Colonic mucosa (tissue), 4 donors: ENCODE measurements around the gene AP3S1. TPM values are rescaled to one million over a fixed set of nuclear protein-coding genes. Genes with fewer than 3 reads are reported as not detected.

Experiments used
- DNase-seq: peaks from one replicate; pipeline ENCODE4 v3.0.0-alpha.2; 2020
- H3K27ac ChIP-seq: fragments of 200-600 bp; one replicate; pipeline ENCODE4 v1.8.0; 2021
- H3K27me3 ChIP-seq: fragments of 200-600 bp; one replicate; pipeline ENCODE4 v1.8.0; 2021
- H3K36me3 ChIP-seq: fragments of 200-600 bp; one replicate; pipeline ENCODE4 v1.8.0; 2021
- H3K4me1 ChIP-seq: fragments of 200-600 bp; one replicate; pipeline ENCODE4 v1.8.0; 2021; ENCODE audit warnings: mild to moderate bottlenecking
- H3K4me3 ChIP-seq: fragments of 200-600 bp; one replicate; pipeline ENCODE4 v1.8.0; 2021
- H3K9ac ChIP-seq, 2 donors: one replicate each; pipeline ENCODE4 v1.7.0; 2013; ENCODE audit warnings: control low read depth in 2 of 2, low read depth in 2 of 2, low read length in 2 of 2
- H3K9me3 ChIP-seq: fragments of 200-600 bp; one replicate; pipeline ENCODE4 v1.8.0; 2021
- intact Hi-C: fragments of 100-400 bp; cut with DNase I; formaldehyde crosslinking; loops from one replicate; pipeline ENCODE4 v1.14.1; 2022
- total RNA-seq, 2 donors: library from RNA; stranded (reverse); fragmentation: NEBNext Ultra II Directional in 1 of 2; extraction: Animal tissue kit (Norgen Biotek cat#: 25700) in 1 of 2; gene quantifications; one replicate each; pipeline ENCODE4 v1.2.1, GENCODE V29; 2021
- TF ChIP-seq, protein P1 (sequence below): fragments of 200-600 bp; IDR thresholded peaks from one replicate; pipeline ENCODE4 v1.8.0; 2022; ENCODE audit warnings: antibody characterized with exemption, mild to moderate bottlenecking
- donor health status: healthy.
- donor health status: DM: no; HTN: no; CAD: no.
- donor health status: DM: no; HTN: no; CAD: no.

The AP3S1 gene
- total RNA-seq, 2 donors from 2014 or later = 56.7 to 105 TPM

GRCh38 chr5:115825948-115826347 lies 15.8 kb upstream of the AP3S1 start:
- peaks cover 4% of the 10 kb centered on the region for H3K36me3 ChIP-seq
- H3K27ac ChIP-seq = no peak overlapping the region
- H3K4me1 ChIP-seq = no peaks in the 10 kb centered on the region
- intact Hi-C loops = no loop called here
- TF ChIP-seq, protein P1, sequence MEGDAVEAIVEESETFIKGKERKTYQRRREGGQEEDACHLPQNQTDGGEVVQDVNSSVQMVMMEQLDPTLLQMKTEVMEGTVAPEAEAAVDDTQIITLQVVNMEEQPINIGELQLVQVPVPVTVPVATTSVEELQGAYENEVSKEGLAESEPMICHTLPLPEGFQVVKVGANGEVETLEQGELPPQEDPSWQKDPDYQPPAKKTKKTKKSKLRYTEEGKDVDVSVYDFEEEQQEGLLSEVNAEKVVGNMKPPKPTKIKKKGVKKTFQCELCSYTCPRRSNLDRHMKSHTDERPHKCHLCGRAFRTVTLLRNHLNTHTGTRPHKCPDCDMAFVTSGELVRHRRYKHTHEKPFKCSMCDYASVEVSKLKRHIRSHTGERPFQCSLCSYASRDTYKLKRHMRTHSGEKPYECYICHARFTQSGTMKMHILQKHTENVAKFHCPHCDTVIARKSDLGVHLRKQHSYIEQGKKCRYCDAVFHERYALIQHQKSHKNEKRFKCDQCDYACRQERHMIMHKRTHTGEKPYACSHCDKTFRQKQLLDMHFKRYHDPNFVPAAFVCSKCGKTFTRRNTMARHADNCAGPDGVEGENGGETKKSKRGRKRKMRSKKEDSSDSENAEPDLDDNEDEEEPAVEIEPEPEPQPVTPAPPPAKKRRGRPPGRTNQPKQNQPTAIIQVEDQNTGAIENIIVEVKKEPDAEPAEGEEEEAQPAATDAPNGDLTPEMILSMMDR = no peak
- DNase-seq = no peak
- H3K27me3 ChIP-seq = no peaks in the 10 kb centered on the region
- H3K9ac ChIP-seq = no peak overlapping the region
- H3K4me3 ChIP-seq = no peak overlapping the region
- H3K9me3 ChIP-seq = no peaks in the 10 kb centered on the region

DNA sequence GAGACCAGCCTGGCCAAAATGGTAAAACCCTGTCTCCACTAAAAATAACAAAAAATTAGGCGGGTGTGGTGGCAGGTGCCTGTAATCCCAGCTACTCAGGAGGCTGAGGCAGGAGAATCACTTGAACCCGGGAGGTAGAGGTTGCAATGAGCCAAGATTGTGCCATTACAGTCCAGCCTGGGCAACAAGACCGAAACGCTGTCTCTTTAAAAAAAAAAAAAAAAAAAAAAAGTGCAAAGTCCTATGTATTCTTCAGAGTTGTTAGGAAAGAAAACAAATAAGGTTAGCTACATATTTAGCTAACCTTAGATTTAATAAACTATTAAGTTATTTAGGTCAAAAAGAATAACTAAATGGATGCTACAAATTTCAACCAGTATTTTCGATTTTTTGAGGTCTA lies 11.8 kb upstream of the AP3S1 start:
- Histone ChIP-seq H3K27ac (no peak overlapping the region), H3K36me3 (peaks cover 4% of the 10 kb centered on the region), H3K4me1 (no peaks in the 10 kb centered on the region), H3K4me3 (no peak overlapping the region), H3K9me3 (no peaks in the 10 kb centered on the region), H3K9ac (no peak overlapping the region), H3K27me3 (no peaks in the 10 kb centered on the region)
- TF ChIP-seq, protein P1 = no peak
- intact Hi-C loops = loop anchor here (10.0 kb wide), 2 partner anchors 235 to 515 kb away; no protein-coding TSS in a partner anchor
- no peak for DNase-seq

DNA sequence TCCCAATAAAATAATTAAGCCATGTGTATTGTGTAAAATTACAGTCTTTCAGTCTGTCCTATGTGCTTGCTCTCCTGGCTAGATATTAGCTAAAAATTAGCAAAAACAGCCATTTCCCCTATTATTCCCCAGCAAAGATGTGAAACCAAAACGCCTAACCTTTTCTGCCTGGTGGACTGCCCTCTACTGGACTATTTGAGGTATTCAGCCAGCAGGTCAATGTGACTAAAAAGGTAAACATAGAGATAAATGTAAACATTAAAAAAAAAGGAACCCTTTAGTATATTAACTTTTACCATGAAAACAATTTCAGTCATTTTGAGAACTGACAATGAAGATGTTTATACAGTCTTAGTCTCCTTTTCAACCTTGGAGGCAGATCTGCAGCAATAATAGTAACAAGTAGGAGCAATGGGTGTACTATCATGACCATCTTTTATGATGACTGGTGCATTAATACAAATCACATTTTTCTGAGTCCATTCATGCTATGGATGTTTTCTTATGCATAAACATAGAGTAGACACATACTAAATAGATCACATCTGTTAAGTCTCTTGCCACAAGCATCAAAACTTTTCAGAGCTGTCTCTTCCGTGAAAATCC lies 10.5 kb upstream of the AP3S1 start:
- Histone ChIP-seq H3K4me3 (no peak overlapping the region), H3K9me3 (no peaks in the 10 kb centered on the region), H3K27me3 (no peaks in the 10 kb centered on the region), H3K4me1 (no peaks in the 10 kb centered on the region), H3K27ac (no peak overlapping the region), H3K36me3 (peaks cover 4% of the 10 kb centered on the region), H3K9ac (no peak overlapping the region)
- intact Hi-C loops = loop anchor here (10.0 kb wide), 2 partner anchors 234 to 516 kb away; no protein-coding TSS in a partner anchor
- TF ChIP-seq, protein P1 = peak; percentile 66
- DNase-seq = no peak

- no peak for DNase-seq
- H3K9ac ChIP-seq = no peak overlapping the region
- no peaks in the 10 kb centered on the region for H3K9me3 ChIP-seq
- H3K27me3 ChIP-seq = no peaks in the 10 kb centered on the region
- H3K4me1 ChIP-seq = peaks cover 20% of the 10 kb centered on the region
- intact Hi-C loops = loop anchor here (10.0 kb wide), 2 partner anchors 229 to 521 kb away; no protein-coding TSS in a partner anchor
- H3K36me3 ChIP-seq = no peaks in the 10 kb centered on the region
- no peak overlapping the region for H3K4me3 ChIP-seq
- TF ChIP-seq, protein P1 = no peak
- no peak overlapping the region for H3K27ac ChIP-seq
Measured at GRCh38 chr5:115835481-115835880, 6.3 kb upstream of the AP3S1 start.

DNA sequence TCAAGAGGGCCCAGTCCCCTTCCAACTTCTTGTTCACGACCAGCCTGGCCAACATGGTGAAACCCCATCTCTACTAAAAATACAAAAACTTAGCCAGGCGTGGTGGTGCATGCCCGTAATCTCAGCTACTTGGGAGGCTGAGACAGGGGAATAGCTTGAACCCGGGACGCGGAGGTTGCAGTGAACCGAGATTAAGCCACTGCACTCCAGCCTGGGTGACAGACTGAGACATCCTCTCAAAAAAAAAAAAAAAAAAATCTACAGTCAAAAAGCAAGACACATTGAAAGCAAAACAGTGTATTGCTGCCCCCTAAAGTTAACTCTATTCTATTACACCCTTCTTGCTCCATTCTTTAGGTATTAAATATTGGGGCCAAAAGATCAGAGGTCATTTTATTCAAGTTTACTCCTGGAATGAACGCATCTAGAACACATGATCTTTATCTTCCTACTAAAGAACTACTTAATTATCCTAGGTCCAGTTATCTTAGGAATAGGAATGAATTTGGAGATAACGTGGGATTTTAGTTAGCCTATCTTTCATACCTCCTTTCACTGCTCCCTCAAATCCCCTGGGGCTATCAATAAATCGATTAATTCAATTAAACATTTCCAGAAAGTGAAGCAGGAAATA lies 2.7 kb upstream of the AP3S1 start:
- Histone ChIP-seq H3K27me3 (no peaks in the 10 kb centered on the region), H3K9ac (no peak overlapping the region), H3K27ac (no peak overlapping the region), H3K36me3 (no peaks in the 10 kb centered on the region), H3K4me1 (peaks cover 21% of the 10 kb centered on the region), H3K4me3 (no peak overlapping the region), H3K9me3 (no peaks in the 10 kb centered on the region)
- intact Hi-C loops = loop anchor here (10.0 kb wide), 2 partner anchors 226 to 524 kb away; no protein-coding TSS in a partner anchor
- TF ChIP-seq, protein P1 = peak; percentile 48
- no peak for DNase-seq
